Posterior cingulate gyrus (tissue), 11 donors: ENCODE measurements around the gene RSPRY1.

ENCODE experiments used
- DNase-seq, 10 donors: peaks; one replicate each; pipeline versions ENCODE4 v3.0.0 to v3.0.0-alpha.2; 2020 to 2021; ENCODE audit warnings: mixed read lengths in 3 of 10
- intact Hi-C: fragments of 100-400 bp; cut with DNase I; formaldehyde crosslinking; loops from one replicate; pipeline ENCODE4 v1.15.1; 2023

RSPRY1 gene

DNA sequence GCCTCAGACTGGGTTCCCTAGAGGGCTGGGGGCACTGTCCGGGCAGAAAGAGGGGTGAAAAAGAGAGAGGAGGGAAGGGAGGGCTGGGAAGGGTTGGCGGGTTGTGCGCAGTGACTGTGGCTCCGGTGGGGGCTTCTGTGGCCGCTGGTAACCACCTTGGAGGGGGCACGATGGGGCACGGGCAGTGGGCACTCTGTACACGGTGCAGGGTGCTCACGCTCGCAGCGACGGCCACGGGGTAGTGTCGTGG, 97.8 kb downstream of the RSPRY1 start:
- DNase-seq, result peak in 1 of 10 donors; percentile 83
- intact Hi-C loops, result no loop called here

- peak in 8 of 10 donors; percentile 44 to 94 (median 76) for DNase-seq
Observed at GRCh38 chr16:57284209-57284951, 98.3 kb downstream of the RSPRY1 start, which contains the start of gene PLLP. Gene PLLP, minus strand, starts transcription at chr16:57284672. Its CDS starts 132 bp downstream, at chr16:57284540.

GRCh38 chr16:57284952-57285363, 98.8 kb downstream of the RSPRY1 start:
- no peak for DNase-seq
- intact Hi-C loops, result no loop called here

More at GRCh38 chr16:57284209-57284951, 98.3 kb downstream of the RSPRY1 start, which contains the start of gene PLLP:
- intact Hi-C loops, result no loop called here

DNA sequence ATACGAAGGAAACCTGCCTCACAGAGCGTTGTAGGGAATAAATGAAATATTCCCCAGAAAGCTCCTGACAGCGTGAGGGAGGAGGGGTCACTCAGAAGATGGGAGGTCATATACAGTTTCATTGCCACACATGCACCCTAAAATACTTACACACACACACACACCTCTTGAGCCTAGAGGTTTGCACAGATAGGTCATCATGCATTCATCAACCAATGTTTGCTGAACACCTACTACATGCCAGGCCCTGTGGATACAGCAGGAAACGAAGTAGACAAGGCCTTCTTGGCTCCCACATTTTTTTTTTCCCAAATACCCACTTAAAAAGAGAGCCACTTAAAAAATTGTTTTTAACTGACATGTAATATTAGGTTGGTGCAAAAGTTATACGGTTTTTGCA, 99.2 kb downstream of the RSPRY1 start:
- intact Hi-C loops, result no loop called here
- DNase-seq, result no peak

GRCh38 chr16:57289391-57290257, 103.5 kb downstream of the RSPRY1 start:
- intact Hi-C loops, result no loop called here
- peak in 4 of 10 donors; percentile 50 to 87 (median 70) for DNase-seq
